Astrocyte (in vitro differentiated cells and primary cell): ENCODE data around the gene TMBIM1. TPM values are rescaled to one million over a fixed set of nuclear protein-coding genes. Genes with fewer than 3 reads are reported as not detected.

Experiments used
- DNase-seq: peaks from one replicate; pipeline ENCODE4 v3.0.0-alpha.2; 2010; ENCODE audit warnings: low read depth
- FAIRE-seq: peaks from 2 replicates; lab custom pipeline; 2011; peaks lifted over from hg19 to GRCh38; lab: Jason Lieb, UNC
- H2AFZ ChIP-seq: 2 replicates; pipeline ENCODE4 v1.6.0; 2012; ENCODE audit warnings: low read depth, low read length, inconsistent platforms
- H3K27ac ChIP-seq: 2 replicates; pipeline ENCODE4 v1.5.1; 2011; ENCODE audit warnings: low read depth, low read length, inconsistent platforms
- H3K27me3 ChIP-seq: 2 replicates; pipeline ENCODE4 v1.6.0; 2011; ENCODE audit warnings: low read length, inconsistent platforms; ENCODE audit not compliant: insufficient read depth
- H3K36me3 ChIP-seq: 2 replicates; pipeline ENCODE4 v1.5.1; 2011; ENCODE audit warnings: low read length, inconsistent platforms; ENCODE audit not compliant: insufficient read depth
- H3K4me1 ChIP-seq: 2 replicates; pipeline ENCODE4 v1.5.1; 2011; ENCODE audit warnings: low read length, inconsistent platforms; ENCODE audit not compliant: insufficient read depth
- H3K4me2 ChIP-seq: 2 replicates; pipeline ENCODE4 v1.6.0; 2012; ENCODE audit warnings: low read length, inconsistent platforms
- H3K4me3 ChIP-seq: 2 replicates; pipeline ENCODE4 v1.5.1; 2011; ENCODE audit warnings: low read depth, mild to moderate bottlenecking, low read length, inconsistent platforms; ENCODE audit not compliant: insufficient read depth
- H3K79me2 ChIP-seq: 2 replicates; pipeline ENCODE4 v1.6.0; 2012; ENCODE audit warnings: mild to moderate bottlenecking, low read length, inconsistent platforms; ENCODE audit not compliant: insufficient read depth
- H3K9ac ChIP-seq: 2 replicates; pipeline ENCODE4 v1.6.0; 2012; ENCODE audit warnings: mild to moderate bottlenecking, low read length, inconsistent platforms
- H3K9me3 ChIP-seq: 2 replicates; pipeline ENCODE4 v1.5.1; 2012; ENCODE audit warnings: low read depth, mild to moderate bottlenecking, low read length, inconsistent platforms; ENCODE audit not compliant: insufficient read depth
- H4K20me1 ChIP-seq: 2 replicates; pipeline ENCODE4 v1.6.0; 2012; ENCODE audit warnings: low read length, inconsistent platforms; ENCODE audit not compliant: insufficient read depth
- H3K27ac Mint-ChIP-seq: one replicate; pipeline ENCODE4 v1.8.0; 2021; ENCODE audit warnings: mild to moderate bottlenecking, mixed read lengths; ENCODE audit not compliant: unreplicated experiment
- H3K27me3 Mint-ChIP-seq: one replicate; pipeline ENCODE4 v1.8.0; 2021; ENCODE audit warnings: low read depth, mixed read lengths; ENCODE audit not compliant: unreplicated experiment
- H3K36me3 Mint-ChIP-seq: one replicate; pipeline ENCODE4 v1.8.0; 2021; ENCODE audit warnings: low read depth, mixed read lengths; ENCODE audit not compliant: unreplicated experiment
- H3K4me1 Mint-ChIP-seq: one replicate; pipeline ENCODE4 v1.8.0; 2021; ENCODE audit warnings: low read depth, mixed read lengths; ENCODE audit not compliant: unreplicated experiment
- H3K4me3 Mint-ChIP-seq: one replicate; pipeline ENCODE4 v1.8.0; 2021; ENCODE audit warnings: mild to moderate bottlenecking, moderate library complexity, mixed read lengths; ENCODE audit not compliant: unreplicated experiment
- H3K9me3 Mint-ChIP-seq: one replicate; pipeline ENCODE4 v1.8.0; 2021; ENCODE audit warnings: mild to moderate bottlenecking, mixed read lengths; ENCODE audit not compliant: unreplicated experiment
- CTCF ChIP-seq: IDR thresholded peaks from 2 replicates; pipeline ENCODE4 v1.5.1; 2011; ENCODE audit warnings: low read depth, mild to moderate bottlenecking, inconsistent platforms, low read length, moderate library complexity; ENCODE audit not compliant: insufficient read depth
- EZH2 ChIP-seq: IDR thresholded peaks from 2 replicates; pipeline ENCODE4 v1.6.1; 2012; ENCODE audit warnings: mild to moderate bottlenecking, low read length, inconsistent platforms; ENCODE audit not compliant: insufficient read depth
- total RNA-seq: library from RNA; stranded (reverse); gene quantifications from 2 replicates; pipeline ENCODE4 v1.2.1, GENCODE V29; 2021

Gene TMBIM1
- total RNA-seq, 1 donor from 2014 or later = 37.2 TPM

GRCh38 chr2:218257390-218257981, 34.8 kb downstream of the TMBIM1 start:
- H3K36me3 Mint-ChIP-seq = peaks cover 13% of the 10 kb centered on the region
- H3K27ac Mint-ChIP-seq = peak overlapping the region; percentile 77
- Histone ChIP-seq H2AFZ (no peak overlapping the region), H4K20me1 (peaks cover 52% of the 10 kb centered on the region), H3K9ac (no peak overlapping the region), H3K4me1 (peaks cover 17% of the 10 kb centered on the region), H3K9me3 (no peaks in the 10 kb centered on the region), H3K36me3 (peaks cover 41% of the 10 kb centered on the region), H3K4me2 (no peak overlapping the region), H3K79me2 (peaks cover 7% of the 10 kb centered on the region), H3K4me3 (no peak overlapping the region), H3K27ac (no peak overlapping the region), H3K27me3 (no peaks in the 10 kb centered on the region)
- TF ChIP-seq EZH2 (no peak), CTCF (peak; percentile 47)
- no peak for DNase-seq
- H3K9me3 Mint-ChIP-seq = no peaks in the 10 kb centered on the region
- no peak for FAIRE-seq
- no peaks in the 10 kb centered on the region for H3K27me3 Mint-ChIP-seq
- peaks cover 51% of the 10 kb centered on the region for H3K4me1 Mint-ChIP-seq
- H3K4me3 Mint-ChIP-seq = no peak overlapping the region

DNA sequence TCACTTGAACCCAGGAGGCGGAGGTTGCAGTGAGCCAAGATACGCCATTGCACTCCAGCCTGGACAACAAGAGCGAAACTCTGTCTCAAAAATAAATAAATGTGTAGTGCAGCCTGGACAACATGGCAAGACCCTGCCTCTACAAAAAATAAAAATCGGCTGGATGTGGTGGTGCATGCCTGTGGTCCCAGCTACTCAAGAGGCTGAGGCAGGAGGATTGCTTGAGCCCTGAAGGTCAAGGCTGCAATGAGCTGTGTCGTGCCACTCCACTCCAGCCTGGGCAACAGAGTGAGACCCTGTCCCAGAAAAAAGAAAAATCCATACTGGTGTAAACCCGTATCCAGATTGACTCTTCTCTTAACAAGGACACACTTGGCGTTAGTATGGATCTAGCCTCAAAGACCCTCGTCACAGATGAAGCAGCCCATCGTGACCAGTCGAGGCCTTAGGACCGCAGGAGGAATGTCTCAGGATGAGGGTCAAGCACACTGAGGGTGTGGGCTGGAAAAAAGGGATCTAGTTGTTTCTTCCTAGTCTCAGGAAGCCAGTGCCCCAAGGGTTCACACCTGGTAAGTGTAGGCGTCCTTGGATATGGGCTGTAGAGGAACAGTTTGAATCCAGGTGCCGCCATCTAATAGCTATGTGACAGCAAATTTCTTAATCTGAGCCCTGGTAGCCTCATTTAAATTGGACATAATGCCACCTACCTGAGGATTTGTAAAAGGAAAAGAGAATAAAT, 35.5 kb downstream of the TMBIM1 start:
- Mint-ChIP-seq H3K27ac (peak overlapping the region; percentile 77), H3K27me3 (no peaks in the 10 kb centered on the region)

More for the DNA sequence above, 35.5 kb downstream of the TMBIM1 start:
- Histone ChIP-seq H3K9me3 (no peaks in the 10 kb centered on the region), H3K27ac (no peak overlapping the region), H3K9ac (no peak overlapping the region), H3K36me3 (peaks cover 46% of the 10 kb centered on the region), H3K4me1 (peaks cover 19% of the 10 kb centered on the region), H2AFZ (no peak overlapping the region), H3K79me2 (peaks cover 10% of the 10 kb centered on the region), H3K4me2 (no peak overlapping the region), H3K4me3 (no peak overlapping the region), H4K20me1 (peaks cover 56% of the 10 kb centered on the region), H3K27me3 (no peaks in the 10 kb centered on the region)
- FAIRE-seq = no peak
- H3K9me3 Mint-ChIP-seq = no peaks in the 10 kb centered on the region
- H3K4me1 Mint-ChIP-seq = peaks cover 53% of the 10 kb centered on the region
- H3K36me3 Mint-ChIP-seq = peaks cover 14% of the 10 kb centered on the region
- TF ChIP-seq EZH2 = no peak
- TF ChIP-seq CTCF = no peak
- no peak for DNase-seq
- H3K4me3 Mint-ChIP-seq = no peak overlapping the region
